ENCODE measurements around the gene GIPR. TPM values are rescaled to one million over a fixed set of nuclear protein-coding genes. Genes with fewer than 3 reads are reported as not detected.
A peak's percentile ranks its signal among the peaks of the same experiment; 100 is the strongest.

The GIPR gene
- total and polyA plus RNA-seq, 8 donors: 1.9 to 44.9 (median 6.8) TPM

DNA sequence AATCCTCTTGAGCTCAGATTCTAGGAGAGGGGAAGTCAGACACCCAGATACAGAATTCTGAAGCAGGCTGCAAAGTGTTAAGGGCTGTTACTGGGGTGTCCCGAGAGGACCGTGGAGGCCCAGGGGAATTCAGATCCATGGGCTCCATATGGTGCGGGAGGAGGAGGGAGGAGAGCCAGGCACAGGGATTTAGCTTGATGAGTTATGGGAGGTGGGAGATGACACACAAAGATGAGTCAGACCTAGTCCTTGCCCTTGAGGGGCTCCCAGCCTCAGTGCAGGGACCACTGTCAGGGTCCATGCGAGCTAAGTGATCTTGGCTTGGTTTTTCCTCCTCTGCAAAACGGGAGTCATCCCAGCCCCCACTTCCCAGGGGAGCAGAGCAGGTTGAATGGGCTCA lies 14.4 kb upstream of the GIPR start:
- Histone ChIP-seq H3K36me3 (no peaks in the 10 kb centered on the region), H3K27me3 (peaks cover 0 to 21% (median 0%) of the 10 kb centered on the region in 3 donors), H3K9me3 (no peaks in the 10 kb centered on the region), H3K4me1 (no peaks in the 10 kb centered on the region), H3K4me3 (no peak overlapping the region), H3K27ac (no peak overlapping the region)
- WGBS, 5 donors: 42 to 52% (median 48%) methylated on average over 5 of the region's 5 CpGs
- no peak for DNase-seq
- intact Hi-C loops (cut with DNase I; ENCODE audit: low total_unique reads): no loop called here
- TF ChIP-seq EP300 (IDR thresholded peaks at IDR 0.05): no peak
- TF ChIP-seq, protein P1, sequence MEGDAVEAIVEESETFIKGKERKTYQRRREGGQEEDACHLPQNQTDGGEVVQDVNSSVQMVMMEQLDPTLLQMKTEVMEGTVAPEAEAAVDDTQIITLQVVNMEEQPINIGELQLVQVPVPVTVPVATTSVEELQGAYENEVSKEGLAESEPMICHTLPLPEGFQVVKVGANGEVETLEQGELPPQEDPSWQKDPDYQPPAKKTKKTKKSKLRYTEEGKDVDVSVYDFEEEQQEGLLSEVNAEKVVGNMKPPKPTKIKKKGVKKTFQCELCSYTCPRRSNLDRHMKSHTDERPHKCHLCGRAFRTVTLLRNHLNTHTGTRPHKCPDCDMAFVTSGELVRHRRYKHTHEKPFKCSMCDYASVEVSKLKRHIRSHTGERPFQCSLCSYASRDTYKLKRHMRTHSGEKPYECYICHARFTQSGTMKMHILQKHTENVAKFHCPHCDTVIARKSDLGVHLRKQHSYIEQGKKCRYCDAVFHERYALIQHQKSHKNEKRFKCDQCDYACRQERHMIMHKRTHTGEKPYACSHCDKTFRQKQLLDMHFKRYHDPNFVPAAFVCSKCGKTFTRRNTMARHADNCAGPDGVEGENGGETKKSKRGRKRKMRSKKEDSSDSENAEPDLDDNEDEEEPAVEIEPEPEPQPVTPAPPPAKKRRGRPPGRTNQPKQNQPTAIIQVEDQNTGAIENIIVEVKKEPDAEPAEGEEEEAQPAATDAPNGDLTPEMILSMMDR (IDR thresholded peaks at IDR 0.05): no peak
- TF ChIP-seq POLR2A (IDR thresholded peaks at IDR 0.05): no peak
- no peak for TF ChIP-seq POLR2AphosphoS5 (IDR thresholded peaks at IDR 0.05)

DNA sequence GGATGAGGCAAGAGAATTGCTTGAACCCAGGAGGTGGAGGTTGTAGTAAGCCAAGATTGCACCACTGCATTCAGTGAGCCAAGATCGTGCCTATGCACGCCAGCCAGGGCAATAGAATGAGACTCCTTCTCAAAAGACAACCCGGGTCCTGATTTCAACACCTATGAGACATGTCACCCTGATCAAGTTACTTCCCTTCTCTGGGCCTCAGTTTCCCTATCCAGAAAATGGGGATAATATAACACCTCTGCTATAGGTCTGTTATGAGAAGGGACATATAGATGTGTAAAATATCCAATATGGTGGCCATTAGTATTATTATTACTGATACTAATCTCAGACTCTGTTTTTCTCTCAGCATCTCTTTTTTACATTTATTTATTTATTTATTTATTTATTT lies 12.9 kb upstream of the GIPR start:
- no peak overlapping the region for H3K4me3 ChIP-seq
- intact Hi-C loops (cut with DNase I; ENCODE audit: low total_unique reads): no loop called here
- no peak overlapping the region for H3K27ac ChIP-seq
- TF ChIP-seq, protein P1 (IDR thresholded peaks at IDR 0.05): no peak
- no peak for TF ChIP-seq POLR2AphosphoS5 (IDR thresholded peaks at IDR 0.05)
- TF ChIP-seq EP300 (IDR thresholded peaks at IDR 0.05): no peak
- TF ChIP-seq POLR2A (IDR thresholded peaks at IDR 0.05): no peak
- no peak for DNase-seq
- no peaks in the 10 kb centered on the region for H3K36me3 ChIP-seq
- 31 to 94% (median 70%) methylated on average over 3 of the region's 3 CpGs for WGBS, 5 donors
- H3K4me1 ChIP-seq: no peaks in the 10 kb centered on the region
- H3K9me3 ChIP-seq: no peaks in the 10 kb centered on the region
- H3K27me3 ChIP-seq: peaks cover 0 to 28% (median 0%) of the 10 kb centered on the region in 3 donors

GRCh38 chr19:45657520-45658167 lies 10.4 kb upstream of the GIPR start:
- WGBS, 5 donors: 25 to 34% (median 28%) methylated on average over 14 of the region's 14 CpGs
- TF ChIP-seq POLR2A (IDR thresholded peaks at IDR 0.05) (no peak), EP300 (IDR thresholded peaks at IDR 0.05) (no peak), POLR2AphosphoS5 (IDR thresholded peaks at IDR 0.05) (no peak)
- TF ChIP-seq, protein P1 (IDR thresholded peaks at IDR 0.05): no peak
- DNase-seq: peak in 1 of 2 donors; percentile 75
- no peaks in the 10 kb centered on the region for H3K36me3 ChIP-seq
- no peaks in the 10 kb centered on the region for H3K9me3 ChIP-seq
- H3K4me3 ChIP-seq: no peak overlapping the region
- no peaks in the 10 kb centered on the region for H3K4me1 ChIP-seq
- H3K27ac ChIP-seq: no peak overlapping the region
- H3K27me3 ChIP-seq: peaks cover 0 to 40% (median 0%) of the 10 kb centered on the region in 3 donors
- intact Hi-C loops (cut with DNase I; ENCODE audit: low total_unique reads): no loop called here

DNA sequence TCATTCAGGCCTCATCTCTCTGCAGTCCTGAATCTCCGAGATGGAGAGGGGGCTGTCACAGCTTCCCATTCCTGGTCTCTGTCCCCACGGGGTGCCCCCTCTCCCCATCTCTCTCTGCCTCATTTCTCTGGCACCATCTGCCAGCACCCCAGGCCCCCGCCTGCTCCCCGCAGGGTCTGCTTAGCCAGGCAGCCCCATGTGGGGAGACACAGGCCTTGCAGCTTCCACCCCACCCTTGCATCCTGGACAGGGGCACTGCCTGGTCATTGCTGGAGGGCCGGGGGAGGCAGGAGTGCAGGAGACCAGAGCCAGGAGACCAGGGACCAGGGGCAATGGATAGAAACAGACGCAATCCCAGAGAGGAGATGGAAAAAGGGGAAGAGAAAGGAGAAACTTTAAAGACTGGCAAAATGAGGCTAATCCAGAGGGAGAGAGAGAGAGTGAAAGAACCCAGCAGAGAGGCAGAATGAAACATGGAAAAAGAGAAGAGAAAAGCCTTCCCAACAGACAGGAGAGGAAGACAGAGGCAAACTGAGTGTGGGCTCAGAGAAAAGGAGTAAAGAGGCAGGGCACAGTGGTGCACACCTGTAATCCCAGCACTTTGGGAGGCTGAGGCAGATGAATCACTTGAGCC lies 8.8 kb upstream of the GIPR start:
- no peak overlapping the region for H3K27ac ChIP-seq
- TF ChIP-seq, protein P1 (IDR thresholded peaks at IDR 0.05): no peak
- TF ChIP-seq POLR2A (IDR thresholded peaks at IDR 0.05) (no peak), POLR2AphosphoS5 (IDR thresholded peaks at IDR 0.05) (no peak), EP300 (IDR thresholded peaks at IDR 0.05) (no peak)
- no peaks in the 10 kb centered on the region for H3K4me1 ChIP-seq
- H3K36me3 ChIP-seq: no peaks in the 10 kb centered on the region
- H3K9me3 ChIP-seq: no peaks in the 10 kb centered on the region
- WGBS, 5 donors: 72 to 80% (median 75%) methylated on average over 6 of the region's 6 CpGs
- no peak for DNase-seq
- intact Hi-C loops (cut with DNase I; ENCODE audit: low total_unique reads): no loop called here
- peaks cover 0 to 53% (median 0%) of the 10 kb centered on the region in 3 donors for H3K27me3 ChIP-seq
- no peak overlapping the region for H3K4me3 ChIP-seq
